ENCODE data around the gene EPB41L4B. TPM values are rescaled to one million over a fixed set of nuclear protein-coding genes. Genes with fewer than 3 reads are reported as not detected.

EPB41L4B gene
- total RNA-seq, 2 donors from 2014 or later, result 6.4 to 6.6 TPM

GRCh38 chr9:109270441-109270840, 50.4 kb downstream of the EPB41L4B start:
- TF ChIP-seq CTCF (conservative IDR thresholded peaks at IDR 0.05), result no peak
- Histone ChIP-seq H3K27ac (ENCODE audit: low read depth, low read length) (no peak overlapping the region), H3K36me3 (ENCODE audit: control insufficient read depth, insufficient read depth, low read length) (no peaks in the 10 kb centered on the region), H3K9me3 (ENCODE audit: control insufficient read depth, low read length) (no peaks in the 10 kb centered on the region), H3K4me1 (ENCODE audit: control insufficient read depth, insufficient read depth, low read length) (no peaks in the 10 kb centered on the region), H3K4me3 (ENCODE audit: low read length) (no peak overlapping the region), H3K9ac (ENCODE audit: extremely low read depth, low read length, poor library complexity, severe bottlenecking) (no peak overlapping the region), H3K27me3 (ENCODE audit: control insufficient read depth, insufficient read depth, low read length, poor library complexity, severe bottlenecking) (no peaks in the 10 kb centered on the region)
- no peak overlapping the region for H3K4me3 Mint-ChIP-seq
- no peaks in the 10 kb centered on the region for H3K4me1 Mint-ChIP-seq
- no peak overlapping the region for H3K27ac Mint-ChIP-seq
- no peak for DNase-seq
- H3K36me3 Mint-ChIP-seq (ENCODE audit: low read depth), result peaks cover 9% of the 10 kb centered on the region
- no peaks in the 10 kb centered on the region for H3K27me3 Mint-ChIP-seq (ENCODE audit: insufficient read depth)
- peaks cover 3% of the 10 kb centered on the region for H3K9me3 Mint-ChIP-seq

- Mint-ChIP-seq H3K4me1 (no peaks in the 10 kb centered on the region), H3K36me3 (ENCODE audit: low read depth) (peaks cover 9% of the 10 kb centered on the region), H3K4me3 (no peak overlapping the region), H3K9me3 (peaks cover 3% of the 10 kb centered on the region), H3K27ac (no peak overlapping the region), H3K27me3 (ENCODE audit: insufficient read depth) (no peaks in the 10 kb centered on the region)
- Histone ChIP-seq H3K36me3 (ENCODE audit: control insufficient read depth, insufficient read depth, low read length) (no peaks in the 10 kb centered on the region), H3K9me3 (ENCODE audit: control insufficient read depth, low read length) (no peaks in the 10 kb centered on the region), H3K27ac (ENCODE audit: low read depth, low read length) (no peak overlapping the region), H3K27me3 (ENCODE audit: control insufficient read depth, insufficient read depth, low read length, poor library complexity, severe bottlenecking) (no peaks in the 10 kb centered on the region), H3K4me3 (ENCODE audit: low read length) (no peak overlapping the region), H3K4me1 (ENCODE audit: control insufficient read depth, insufficient read depth, low read length) (no peaks in the 10 kb centered on the region), H3K9ac (ENCODE audit: extremely low read depth, low read length, poor library complexity, severe bottlenecking) (no peak overlapping the region)
- 87 to 88% methylated on average over 4 to 5 of the region's 5 CpGs for WGBS, 2 experiments (ENCODE audit: insufficient coverage in 1 of 2, insufficient read length in 1 of 2)
- no peak for DNase-seq
- no peak for TF ChIP-seq CTCF (conservative IDR thresholded peaks at IDR 0.05)
These were observed 51.0 kb downstream of the EPB41L4B start for GRCh38 chr9:109269839-109270238.

GRCh38 chr9:109269081-109269480, 51.8 kb downstream of the EPB41L4B start:
- TF ChIP-seq CTCF (conservative IDR thresholded peaks at IDR 0.05), result no peak
- H3K27ac Mint-ChIP-seq, result no peak overlapping the region
- no peaks in the 10 kb centered on the region for H3K4me1 ChIP-seq (ENCODE audit: control insufficient read depth, insufficient read depth, low read length)
- H3K36me3 Mint-ChIP-seq (ENCODE audit: low read depth), result peaks cover 9% of the 10 kb centered on the region
- H3K9me3 Mint-ChIP-seq, result peaks cover 3% of the 10 kb centered on the region
- H3K9me3 ChIP-seq (ENCODE audit: control insufficient read depth, low read length), result no peaks in the 10 kb centered on the region
- H3K27ac ChIP-seq (ENCODE audit: low read depth, low read length), result no peak overlapping the region
- no peak overlapping the region for H3K9ac ChIP-seq (ENCODE audit: extremely low read depth, low read length, poor library complexity, severe bottlenecking)
- WGBS, 2 experiments (ENCODE audit: insufficient coverage in 1 of 2, insufficient read length in 1 of 2), result 81 to 94% methylated on average over 3 of the region's 3 CpGs
- no peaks in the 10 kb centered on the region for H3K27me3 ChIP-seq (ENCODE audit: control insufficient read depth, insufficient read depth, low read length, poor library complexity, severe bottlenecking)
- H3K4me3 Mint-ChIP-seq, result no peak overlapping the region
- no peaks in the 10 kb centered on the region for H3K4me1 Mint-ChIP-seq
- no peak for DNase-seq
- no peak overlapping the region for H3K4me3 ChIP-seq (ENCODE audit: low read length)
- no peaks in the 10 kb centered on the region for H3K27me3 Mint-ChIP-seq (ENCODE audit: insufficient read depth)
- H3K36me3 ChIP-seq (ENCODE audit: control insufficient read depth, insufficient read depth, low read length), result no peaks in the 10 kb centered on the region
